Kidney epithelial cell (primary cell): Measurements from ENCODE around the gene SPTBN1. TPM values are rescaled to one million over a fixed set of nuclear protein-coding genes. Genes with fewer than 3 reads are reported as not detected.

Experiments used
- DNase-seq: peaks from one replicate; pipeline ENCODE4 v3.0.0-alpha.2; 2010; ENCODE audit warnings: low read depth
- H3K27me3 ChIP-seq: 2 replicates; pipeline ENCODE4 v1.6.0; 2011; ENCODE audit warnings: low read length; ENCODE audit not compliant: control insufficient read depth, insufficient read depth
- H3K36me3 ChIP-seq: 2 replicates; pipeline ENCODE4 v1.5.1; 2011; ENCODE audit warnings: low read length; ENCODE audit not compliant: control insufficient read depth, insufficient read depth
- H3K4me3 ChIP-seq: 2 replicates; pipeline ENCODE4 v1.5.1; 2011; ENCODE audit warnings: low read depth, mild to moderate bottlenecking, control low read depth, low read length
- total RNA-seq: library from RNA; depleted of rRNA; stranded (reverse); fragments of >200 nt; gene quantifications from 2 replicates; pipeline ENCODE4 v1.2.3, GENCODE V29; 2015
- TF ChIP-seq, protein P1 (sequence below): IDR thresholded peaks from 2 replicates; pipeline ENCODE4 v1.5.1; 2011; ENCODE audit warnings: mild to moderate bottlenecking, moderate library complexity, low read length, control low read depth, inconsistent platforms; ENCODE audit not compliant: insufficient read depth, poor library complexity, severe bottlenecking

The SPTBN1 gene
- total RNA-seq, 1 donor from 2014 or later: 492 TPM

DNA sequence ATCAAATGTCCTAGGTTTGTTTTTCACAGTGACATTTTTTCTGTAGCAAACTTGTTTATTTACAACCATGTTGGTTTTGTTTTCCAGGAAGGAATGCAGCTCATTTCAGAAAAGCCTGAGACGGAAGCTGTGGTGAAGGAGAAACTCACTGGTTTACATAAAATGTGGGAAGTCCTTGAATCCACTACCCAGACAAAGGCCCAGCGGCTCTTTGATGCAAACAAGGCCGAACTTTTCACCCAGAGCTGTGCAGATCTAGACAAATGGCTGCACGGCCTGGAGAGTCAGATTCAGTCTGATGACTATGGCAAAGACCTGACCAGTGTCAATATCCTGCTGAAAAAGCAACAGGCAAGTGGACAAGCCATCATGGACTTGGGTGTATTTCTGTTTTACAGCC, 188.1 kb downstream of the SPTBN1 start:
- peaks cover 9% of the 10 kb centered on the region for H3K36me3 ChIP-seq
- no peak for DNase-seq
- no peak overlapping the region for H3K4me3 ChIP-seq
- TF ChIP-seq, protein P1, sequence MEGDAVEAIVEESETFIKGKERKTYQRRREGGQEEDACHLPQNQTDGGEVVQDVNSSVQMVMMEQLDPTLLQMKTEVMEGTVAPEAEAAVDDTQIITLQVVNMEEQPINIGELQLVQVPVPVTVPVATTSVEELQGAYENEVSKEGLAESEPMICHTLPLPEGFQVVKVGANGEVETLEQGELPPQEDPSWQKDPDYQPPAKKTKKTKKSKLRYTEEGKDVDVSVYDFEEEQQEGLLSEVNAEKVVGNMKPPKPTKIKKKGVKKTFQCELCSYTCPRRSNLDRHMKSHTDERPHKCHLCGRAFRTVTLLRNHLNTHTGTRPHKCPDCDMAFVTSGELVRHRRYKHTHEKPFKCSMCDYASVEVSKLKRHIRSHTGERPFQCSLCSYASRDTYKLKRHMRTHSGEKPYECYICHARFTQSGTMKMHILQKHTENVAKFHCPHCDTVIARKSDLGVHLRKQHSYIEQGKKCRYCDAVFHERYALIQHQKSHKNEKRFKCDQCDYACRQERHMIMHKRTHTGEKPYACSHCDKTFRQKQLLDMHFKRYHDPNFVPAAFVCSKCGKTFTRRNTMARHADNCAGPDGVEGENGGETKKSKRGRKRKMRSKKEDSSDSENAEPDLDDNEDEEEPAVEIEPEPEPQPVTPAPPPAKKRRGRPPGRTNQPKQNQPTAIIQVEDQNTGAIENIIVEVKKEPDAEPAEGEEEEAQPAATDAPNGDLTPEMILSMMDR: no peak
- no peaks in the 10 kb centered on the region for H3K27me3 ChIP-seq

DNA sequence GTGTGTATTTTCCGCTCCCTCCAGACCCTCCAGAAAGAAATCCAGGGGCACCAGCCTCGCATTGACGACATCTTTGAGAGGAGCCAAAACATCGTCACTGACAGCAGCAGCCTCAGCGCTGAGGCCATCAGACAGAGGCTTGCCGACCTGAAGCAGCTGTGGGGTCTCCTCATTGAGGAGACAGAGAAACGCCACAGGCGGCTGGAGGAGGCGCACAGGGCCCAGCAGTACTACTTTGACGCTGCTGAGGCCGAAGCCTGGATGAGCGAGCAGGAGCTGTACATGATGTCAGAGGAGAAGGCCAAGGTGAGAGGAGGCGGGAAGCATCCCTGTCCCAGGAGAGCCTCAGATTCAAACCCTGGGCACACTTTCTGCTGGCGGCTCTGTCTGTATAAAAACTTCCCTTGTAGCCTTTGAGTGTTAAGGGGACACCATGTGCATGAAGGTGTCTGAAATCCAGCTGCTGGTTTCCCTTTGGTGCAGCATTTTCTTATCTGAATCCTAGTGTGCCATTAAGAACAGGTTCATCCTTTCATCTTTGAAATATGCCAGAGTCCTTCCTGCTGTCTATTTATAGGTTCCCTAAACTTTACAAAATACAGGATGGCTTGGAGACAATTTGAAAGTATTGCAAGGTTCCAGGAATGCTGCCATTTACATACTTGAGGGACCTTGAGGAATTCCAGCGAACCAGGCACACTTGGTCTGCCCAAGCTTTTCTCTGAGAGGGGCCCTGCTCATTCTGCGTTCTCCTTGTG, 190.2 kb downstream of the SPTBN1 start:
- no peak for DNase-seq
- Histone ChIP-seq H3K4me3 (no peak overlapping the region), H3K36me3 (peaks cover 7% of the 10 kb centered on the region), H3K27me3 (no peaks in the 10 kb centered on the region)
- TF ChIP-seq, protein P1: no peak

DNA sequence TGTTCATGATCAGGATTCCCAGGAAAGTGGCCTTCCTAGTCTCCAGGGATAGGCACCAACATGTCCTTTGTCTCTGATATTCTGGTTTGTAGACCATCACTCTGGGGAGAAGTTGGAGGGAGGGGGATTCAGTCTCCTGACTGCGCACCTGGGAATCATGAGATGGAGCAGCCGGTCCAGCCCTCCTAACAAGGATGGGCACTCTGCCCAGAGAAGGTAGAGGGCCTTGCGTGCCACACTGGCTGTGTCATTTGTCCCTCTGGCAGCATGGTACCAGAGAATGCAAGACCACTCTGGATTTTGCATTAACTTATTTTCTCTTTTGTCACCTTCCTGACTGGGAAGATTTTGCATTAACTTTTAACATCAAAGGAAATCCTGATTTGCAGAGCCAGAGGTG, 192.1 kb downstream of the SPTBN1 start:
- DNase-seq: no peak
- H3K27me3 ChIP-seq: no peaks in the 10 kb centered on the region
- no peak overlapping the region for H3K4me3 ChIP-seq
- H3K36me3 ChIP-seq: peaks cover 6% of the 10 kb centered on the region
- TF ChIP-seq, protein P1: no peak

DNA sequence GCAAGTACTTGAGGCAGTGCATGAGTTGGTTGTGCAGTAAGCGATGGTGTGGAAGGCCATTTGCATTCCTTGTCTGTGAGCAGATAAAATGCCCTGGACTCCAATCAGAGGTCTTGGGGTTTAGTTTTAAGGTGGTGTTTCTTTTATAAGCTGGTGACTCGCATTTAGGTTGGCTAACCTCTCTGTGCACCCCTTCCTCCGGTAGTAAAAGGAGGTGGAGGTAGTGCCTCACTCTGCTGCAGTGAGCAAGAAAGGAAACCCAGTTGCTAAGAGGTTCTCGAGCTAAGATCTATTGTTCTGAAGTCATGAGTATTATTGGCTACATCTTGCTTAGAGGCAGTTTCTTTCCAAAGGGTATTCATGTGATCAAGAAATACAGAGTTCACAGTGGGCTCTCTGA, 193.1 kb downstream of the SPTBN1 start:
- TF ChIP-seq, protein P1: no peak
- H3K4me3 ChIP-seq: no peak overlapping the region
- DNase-seq: no peak
- no peaks in the 10 kb centered on the region for H3K27me3 ChIP-seq
- H3K36me3 ChIP-seq: peaks cover 8% of the 10 kb centered on the region

DNA sequence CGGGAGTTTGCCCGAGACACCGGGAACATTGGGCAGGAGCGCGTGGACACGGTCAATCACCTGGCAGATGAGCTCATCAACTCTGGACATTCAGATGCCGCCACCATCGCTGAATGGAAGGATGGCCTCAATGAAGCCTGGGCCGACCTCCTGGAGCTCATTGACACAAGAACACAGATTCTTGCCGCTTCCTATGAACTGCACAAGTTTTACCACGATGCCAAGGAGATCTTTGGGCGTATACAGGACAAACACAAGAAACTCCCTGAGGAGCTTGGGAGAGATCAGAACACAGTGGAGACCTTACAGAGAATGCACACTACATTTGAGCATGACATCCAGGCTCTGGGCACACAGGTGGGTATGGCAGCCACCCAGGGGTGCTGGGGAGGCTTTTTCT, 193.5 kb downstream of the SPTBN1 start:
- no peaks in the 10 kb centered on the region for H3K27me3 ChIP-seq
- TF ChIP-seq, protein P1: no peak
- H3K4me3 ChIP-seq: no peak overlapping the region
- no peak for DNase-seq
- H3K36me3 ChIP-seq: peaks cover 8% of the 10 kb centered on the region

DNA sequence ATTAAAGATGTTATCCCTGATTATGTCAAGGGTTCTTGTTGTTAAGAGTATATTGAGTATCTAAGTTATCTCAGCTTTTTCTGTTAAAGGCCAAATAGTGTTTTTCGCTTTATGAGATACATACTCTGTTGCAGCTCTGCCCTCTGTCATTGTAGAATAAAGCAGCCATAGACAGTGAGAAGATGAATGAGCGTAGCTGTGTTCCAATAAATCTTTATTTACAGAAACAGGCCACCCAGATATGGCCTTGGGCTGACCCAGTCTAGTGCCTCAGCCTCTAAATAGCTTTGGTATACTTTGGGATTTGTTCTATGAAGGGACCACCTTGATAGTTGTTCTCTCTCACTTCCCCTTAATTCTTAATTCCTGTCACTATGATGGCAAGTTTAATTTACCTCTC, 194.5 kb downstream of the SPTBN1 start:
- H3K36me3 ChIP-seq: peaks cover 8% of the 10 kb centered on the region
- H3K27me3 ChIP-seq: no peaks in the 10 kb centered on the region
- DNase-seq: no peak
- H3K4me3 ChIP-seq: no peak overlapping the region
- TF ChIP-seq, protein P1: no peak
